HG02852 (cell line): ENCODE results near the gene CARHSP1.
A peak's percentile ranks its signal among the peaks of the same experiment; 100 is the strongest.
"Not testable (repeated sequence)": the region's sequence is repeated elsewhere in the genome, so short reads cannot be mapped to it uniquely, and the experiment has no call there.

Experiments used
- ATAC-seq: cut with Tn5 transposase; IDR thresholded peaks from one replicate; pipeline ENCODE4 v1.9.1; 2021; ENCODE audit warnings: mild to moderate bottlenecking, moderate library complexity; ENCODE audit not compliant: unreplicated experiment

Gene CARHSP1

DNA sequence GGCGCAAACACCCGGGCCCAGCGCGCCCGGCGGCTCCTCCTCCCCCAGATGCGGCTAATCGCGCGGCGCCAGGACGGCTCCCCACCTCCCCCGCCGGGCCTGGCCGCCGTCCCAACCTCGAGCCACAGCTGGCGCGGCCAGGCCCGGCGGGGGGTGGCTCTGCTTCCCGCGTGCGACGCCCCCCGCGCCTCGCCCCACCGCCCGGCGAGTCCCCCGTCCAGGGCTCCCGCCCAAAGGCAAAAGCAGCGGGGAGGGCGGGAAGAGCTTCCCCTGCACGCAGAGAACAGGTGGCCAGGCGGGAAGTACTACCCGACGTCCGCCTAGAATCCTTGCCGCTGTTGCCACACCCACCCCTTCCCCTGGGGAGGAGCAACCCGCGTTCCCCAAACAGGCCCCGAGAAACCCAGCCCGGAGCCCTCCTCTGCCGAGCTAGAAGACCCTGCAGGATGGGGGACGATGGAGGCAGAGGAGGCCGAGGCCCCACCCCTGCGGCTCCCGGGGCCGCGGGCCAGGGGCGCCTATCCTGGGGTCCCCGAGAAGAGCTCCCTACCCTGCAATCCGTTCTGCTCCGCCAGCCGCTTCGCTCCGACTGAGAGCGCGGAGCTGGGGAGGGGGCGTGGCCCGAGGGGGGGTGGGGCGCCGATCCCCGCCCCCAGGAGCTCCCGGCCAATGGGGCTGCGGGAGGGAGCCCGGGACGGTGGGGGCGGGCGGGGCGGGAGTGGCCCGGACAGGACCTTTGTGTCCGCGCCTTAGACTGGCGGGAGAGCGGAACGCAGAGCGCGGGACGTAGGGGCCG, at the start of gene CARHSP1:
Gene CARHSP1 (minus strand): TSS at position 591 of the 796 bp plus-strand sequence. CDS start 9,678 bp downstream, outside the sequence.
- ATAC-seq = peak; percentile 67

DNA sequence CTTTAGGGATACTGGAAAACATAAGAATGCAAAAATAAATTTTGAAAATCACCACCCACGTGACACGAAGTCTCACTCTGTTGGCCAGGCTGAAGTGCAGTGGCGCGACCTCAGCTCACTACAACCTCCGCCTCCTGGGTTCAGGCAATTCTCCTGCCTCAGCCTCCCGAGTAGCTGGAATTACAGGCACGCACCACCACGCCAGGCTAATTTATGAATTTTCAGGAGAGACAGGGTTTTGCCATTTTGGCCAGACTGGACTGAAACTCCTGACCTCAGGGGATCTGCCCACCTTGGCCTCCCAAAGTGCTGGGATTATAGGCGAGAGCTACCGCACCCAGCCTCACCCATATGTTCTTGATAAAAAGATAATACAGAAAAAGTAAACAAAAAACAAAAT, 48.5 kb upstream of the CARHSP1 start:
- ATAC-seq = not testable (repeated sequence)

DNA sequence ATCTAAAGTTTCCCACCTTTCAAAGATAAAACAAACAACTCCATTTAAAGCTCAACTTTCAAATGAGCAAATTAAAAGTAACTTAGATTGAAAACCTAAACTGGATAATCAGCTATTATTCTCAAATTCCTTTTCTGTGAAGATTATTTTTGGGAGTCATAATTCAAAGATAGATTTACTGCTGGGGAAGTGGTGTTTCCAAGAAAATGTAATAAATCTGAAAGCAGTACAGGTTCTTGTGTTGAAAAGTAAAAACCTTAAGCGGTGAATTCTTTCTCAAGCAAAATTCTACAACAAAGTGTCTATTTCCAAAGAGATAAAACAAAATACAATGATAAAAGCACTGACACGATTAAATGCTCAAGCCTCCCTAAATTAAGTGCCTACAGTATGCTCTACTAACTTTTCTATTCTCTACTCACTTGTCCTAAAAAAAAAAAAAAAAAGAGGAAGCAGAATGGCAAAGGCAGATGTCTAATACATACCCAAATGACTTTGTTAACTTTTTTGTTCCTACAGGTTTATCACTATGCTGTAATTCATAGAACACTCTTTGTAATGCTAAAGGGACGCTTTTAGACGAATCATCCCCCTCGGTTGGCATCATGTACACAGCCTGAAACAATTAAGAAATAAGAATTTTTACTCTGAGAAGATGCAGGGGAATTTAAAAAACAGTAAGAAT, 47.9 kb upstream of the CARHSP1 start:
- no peak for ATAC-seq

DNA sequence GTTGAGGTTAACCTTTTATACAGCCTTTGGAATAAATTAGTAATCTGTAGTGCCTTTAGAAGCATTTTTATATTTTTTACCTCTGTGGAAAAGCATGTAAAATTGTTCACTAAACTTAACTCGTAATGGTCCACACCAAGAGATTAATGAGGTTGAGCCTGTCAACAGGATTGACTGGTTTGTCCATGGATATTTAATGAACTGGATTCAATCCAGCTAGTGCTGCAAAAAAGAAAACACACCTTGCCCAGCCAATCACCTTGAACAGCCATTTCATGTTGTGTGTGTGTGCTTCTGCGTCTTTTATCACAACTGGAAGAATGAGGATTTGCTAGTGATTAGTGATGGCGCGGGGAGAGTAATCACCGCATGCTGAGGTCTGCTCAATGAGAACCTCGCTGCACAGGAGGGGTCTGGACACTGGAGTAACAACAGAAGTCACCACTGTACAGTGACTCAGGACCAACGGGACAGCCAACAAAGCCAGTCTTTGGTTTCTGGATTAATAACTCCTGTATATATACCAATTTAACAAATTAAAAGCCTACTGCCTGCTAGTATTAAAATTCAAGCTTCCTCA, 47.0 kb upstream of the CARHSP1 start:
- no peak for ATAC-seq

DNA sequence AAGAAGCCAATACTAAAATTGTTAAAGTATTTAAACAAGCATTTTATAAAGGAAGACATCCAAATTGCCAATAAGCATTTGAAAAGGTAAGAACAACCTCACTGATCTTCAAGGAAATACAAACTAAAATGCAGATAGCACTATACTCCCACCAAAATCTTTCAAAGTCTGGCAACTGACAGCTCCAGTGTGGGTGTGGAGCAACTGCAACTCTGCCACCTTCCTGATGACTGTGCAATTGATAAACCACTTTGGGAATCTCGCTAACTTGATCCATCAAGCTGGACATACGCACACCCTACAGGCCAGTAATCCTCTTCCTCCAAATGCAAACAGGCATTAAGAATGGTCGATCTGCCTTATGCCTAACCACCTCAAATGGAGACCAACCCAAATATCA, 45.3 kb upstream of the CARHSP1 start:
- no peak for ATAC-seq

DNA sequence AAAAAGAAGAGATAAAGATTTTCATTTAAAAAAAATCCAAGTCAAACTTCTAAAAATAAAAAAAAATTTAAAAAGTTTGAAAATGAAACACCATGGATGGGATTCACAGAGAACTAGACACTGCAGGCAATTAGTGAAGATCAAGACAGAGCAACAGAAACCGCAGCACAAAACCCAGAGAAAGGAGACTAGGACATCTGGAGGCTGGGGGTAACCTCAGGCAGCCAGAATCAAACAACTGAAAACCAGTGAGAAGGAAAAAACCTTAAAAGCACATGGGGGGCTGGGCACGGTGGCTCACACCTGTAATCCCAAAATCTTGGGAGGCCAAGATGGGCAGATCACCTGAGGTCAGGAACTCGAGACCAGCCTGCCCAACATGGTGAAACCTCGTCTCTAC, 44.0 kb upstream of the CARHSP1 start:
- ATAC-seq = no peak

DNA sequence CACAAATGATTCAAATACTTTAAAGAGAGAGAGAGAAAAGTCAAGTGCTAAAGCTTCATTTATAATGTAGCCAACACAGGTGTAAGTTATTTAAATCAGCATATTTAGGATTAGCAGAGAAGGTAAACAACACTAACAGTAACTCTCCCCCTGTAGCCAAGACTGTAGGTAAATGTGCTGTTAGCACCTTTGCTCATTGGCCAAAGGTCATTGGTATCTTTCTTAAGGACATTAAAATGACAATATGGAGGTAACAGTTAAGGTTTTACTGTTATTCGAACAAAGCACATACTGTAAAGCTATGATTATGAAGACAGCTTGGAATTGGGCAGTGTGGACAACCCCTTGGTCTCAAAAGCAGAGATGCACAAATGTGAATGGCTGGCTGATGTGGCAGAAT, 42.0 kb upstream of the CARHSP1 start:
- no peak for ATAC-seq

DNA sequence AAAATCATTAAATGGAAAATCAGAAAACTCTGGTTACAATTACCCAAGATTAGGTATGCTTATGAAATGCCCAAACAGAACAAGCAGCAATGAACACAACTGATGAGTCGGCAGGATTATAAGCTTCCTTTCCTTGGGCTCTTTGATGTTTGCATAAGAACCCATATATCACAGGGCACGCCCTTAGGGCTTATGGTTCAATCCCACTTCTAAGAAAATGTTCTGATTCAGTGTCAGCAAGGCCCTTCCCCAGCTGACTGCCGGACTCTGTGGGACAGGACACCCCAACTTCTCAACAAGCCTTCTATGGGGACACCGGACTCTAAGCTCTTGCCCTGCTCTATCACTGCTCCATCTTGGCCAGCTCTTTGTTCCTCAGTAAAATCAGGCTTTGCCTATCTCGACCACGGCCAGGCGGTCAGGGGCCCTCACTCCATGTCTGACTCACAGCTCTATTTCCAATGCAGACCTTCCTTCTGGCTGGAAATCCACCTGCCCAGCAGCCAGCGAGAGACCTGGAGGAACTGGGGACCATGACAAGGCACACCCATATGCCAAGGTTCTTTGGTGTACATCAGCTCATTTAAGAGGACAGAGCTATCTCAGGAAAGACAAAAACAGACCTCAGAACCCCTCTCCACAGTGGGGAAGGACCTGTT, 40.1 kb upstream of the CARHSP1 start:
- ATAC-seq = no peak

DNA sequence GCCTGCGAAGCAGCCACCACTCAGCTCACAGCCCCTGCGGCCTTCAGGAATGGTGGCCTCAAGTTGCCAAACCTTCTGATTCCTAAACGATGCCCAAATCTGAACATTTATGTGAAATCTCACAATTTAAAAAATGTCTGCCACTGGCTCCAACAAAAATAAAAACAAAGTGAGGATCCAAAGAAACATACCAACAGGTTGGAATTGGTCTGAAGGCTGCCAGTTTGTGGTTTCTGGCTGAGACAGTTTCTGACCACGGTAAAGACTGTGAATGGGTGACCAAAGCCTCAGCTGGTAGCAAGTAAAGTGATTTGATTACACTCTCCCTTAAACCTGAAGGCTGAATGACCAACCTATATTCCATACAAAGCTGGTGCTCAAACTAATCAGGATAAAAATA, 38.3 kb upstream of the CARHSP1 start:
- no peak for ATAC-seq

DNA sequence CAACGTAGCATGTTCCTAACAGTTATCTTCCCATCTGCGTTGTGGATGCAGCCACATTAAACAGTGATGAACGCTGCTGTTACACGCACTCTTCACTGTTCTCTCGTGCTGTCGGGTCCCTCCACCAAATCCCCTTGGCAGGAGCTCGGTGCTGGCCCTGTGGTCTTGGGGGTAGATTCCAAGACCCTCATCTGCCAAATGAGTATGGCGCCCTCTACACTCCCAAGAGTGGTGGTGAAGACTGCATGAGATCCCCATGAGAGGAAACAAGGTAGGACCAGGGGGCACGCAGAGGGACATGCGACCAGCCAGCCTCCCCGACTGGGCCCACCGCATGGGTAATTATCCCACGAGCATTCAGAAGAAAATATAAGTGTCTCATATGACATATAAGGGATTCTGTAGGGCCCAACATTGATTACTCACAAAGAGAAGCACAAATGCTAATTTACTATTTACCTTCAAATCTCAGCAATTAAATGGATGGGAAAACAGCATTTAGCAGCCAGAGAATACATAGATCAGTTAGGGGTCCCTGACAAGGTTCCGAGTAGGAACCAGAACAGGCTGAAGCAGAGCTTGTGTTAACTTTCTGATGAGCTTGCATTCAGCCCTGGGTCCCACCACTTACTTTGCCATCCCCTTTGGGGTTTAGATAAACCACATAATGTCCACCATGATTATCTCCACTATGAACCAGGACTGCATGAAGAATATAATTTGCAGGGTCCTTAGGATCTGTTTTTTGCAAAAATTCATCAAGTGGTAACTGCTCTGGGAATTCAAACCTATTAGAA, 37.2 kb upstream of the CARHSP1 start:
- no peak for ATAC-seq

DNA sequence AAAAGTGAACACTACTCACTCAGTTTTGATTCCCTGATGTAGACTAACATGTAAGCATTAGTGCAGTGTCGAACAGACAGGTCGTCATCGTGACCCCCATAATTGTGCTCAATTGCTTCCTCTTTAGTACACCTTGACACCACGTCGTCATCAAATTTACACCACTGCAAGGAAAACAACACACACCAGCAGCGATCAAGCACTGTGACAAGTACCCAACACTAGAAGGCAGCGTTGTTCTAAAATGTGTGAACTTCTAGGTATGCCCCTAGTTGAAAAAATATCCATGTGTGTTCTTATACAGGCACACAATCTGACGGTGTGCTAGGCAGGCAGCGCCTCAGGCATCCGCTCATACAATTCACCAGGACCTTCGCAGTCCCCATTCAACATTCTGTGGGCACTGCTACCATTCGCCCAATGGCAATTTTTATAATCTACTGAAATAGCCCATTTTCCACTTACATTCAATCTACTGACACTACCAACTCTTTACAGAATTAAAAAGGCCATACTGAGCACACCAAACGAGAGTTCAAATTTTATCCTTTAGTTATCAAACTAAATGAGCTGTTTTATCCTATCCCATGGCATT, 36.5 kb upstream of the CARHSP1 start:
- no peak for ATAC-seq

DNA sequence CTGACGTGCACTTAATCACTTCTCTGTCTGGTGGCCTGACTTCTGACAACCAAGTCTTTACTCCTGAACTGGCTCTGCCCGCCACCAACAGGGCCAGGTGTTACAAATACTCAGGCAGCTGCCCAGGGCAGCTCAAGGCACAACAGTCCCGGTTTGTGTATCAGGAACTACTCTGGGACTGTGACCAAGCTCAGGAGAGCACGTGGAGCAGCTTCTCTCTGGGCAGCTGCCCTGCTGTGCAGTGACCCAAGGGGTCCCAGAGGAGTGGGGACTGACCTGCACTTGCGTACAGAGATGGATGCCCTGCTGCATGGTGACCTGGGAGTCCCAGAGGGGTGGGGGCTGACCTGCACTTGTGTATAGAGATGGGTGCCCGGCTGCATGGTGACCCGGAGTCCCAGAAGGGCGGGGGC, 35.2 kb upstream of the CARHSP1 start:
- no peak for ATAC-seq

DNA sequence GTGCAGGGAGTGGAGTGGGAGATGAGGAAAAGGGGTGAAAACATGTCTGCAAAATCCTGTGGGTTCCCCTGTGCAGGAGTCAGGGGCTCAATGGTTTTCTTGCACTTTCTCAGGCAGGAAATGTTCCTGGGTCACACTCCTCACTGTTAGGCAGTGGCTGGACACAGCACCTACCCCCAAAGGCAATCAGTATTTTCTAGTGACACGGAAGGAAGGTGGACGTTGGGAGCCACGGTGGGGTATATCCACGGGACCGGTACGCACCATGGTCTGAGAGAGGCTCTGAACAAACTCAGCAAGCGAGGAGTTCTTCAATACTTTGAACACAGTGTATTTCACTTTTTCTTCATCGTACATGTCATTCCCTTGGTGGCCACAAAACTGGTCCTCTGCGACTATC, 34.2 kb upstream of the CARHSP1 start:
- ATAC-seq = no peak

DNA sequence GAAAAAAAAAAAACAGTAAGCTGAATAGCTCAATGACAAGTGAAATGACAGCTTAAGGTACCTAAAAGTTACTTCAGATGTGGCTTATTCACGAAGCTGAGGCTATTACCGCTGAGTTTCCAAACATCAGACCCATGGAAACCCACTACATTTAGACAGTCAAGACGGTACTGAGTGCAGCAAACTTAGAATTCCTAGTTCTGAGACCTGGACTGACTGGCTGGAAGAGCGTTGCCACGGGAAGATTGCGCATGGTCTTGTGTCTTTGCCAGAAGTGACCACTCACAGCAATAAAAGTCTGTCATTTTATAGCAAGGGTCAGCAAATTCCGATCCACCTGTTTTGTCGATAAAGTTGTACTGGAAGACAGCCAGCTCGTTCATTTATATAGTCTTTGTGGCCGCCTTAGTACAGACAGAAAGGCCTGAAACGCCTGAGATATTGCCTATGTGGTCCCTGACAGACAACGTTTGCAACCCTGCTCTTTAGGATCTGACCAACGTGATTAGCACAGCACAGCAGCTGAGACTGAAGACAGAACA, 32.6 kb upstream of the CARHSP1 start:
- no peak for ATAC-seq

DNA sequence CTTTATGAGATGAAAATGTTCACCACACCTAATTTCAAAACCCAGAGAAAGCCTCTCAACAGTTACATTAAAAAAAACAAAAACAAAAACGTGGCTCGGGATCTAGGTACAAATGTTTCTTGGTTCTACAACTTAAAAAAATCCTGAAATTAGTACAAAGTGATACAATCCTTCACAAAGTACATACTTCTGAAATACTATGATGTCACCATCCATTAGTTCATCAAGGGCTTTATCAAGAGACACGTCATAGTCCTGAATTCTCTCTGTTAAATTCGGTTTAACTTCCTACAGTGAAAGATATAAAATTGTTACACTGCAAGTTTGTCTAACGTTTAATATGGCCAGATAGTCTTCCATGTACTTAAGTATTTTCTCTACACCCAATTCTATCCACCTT, 31.5 kb upstream of the CARHSP1 start:
- ATAC-seq = no peak

DNA sequence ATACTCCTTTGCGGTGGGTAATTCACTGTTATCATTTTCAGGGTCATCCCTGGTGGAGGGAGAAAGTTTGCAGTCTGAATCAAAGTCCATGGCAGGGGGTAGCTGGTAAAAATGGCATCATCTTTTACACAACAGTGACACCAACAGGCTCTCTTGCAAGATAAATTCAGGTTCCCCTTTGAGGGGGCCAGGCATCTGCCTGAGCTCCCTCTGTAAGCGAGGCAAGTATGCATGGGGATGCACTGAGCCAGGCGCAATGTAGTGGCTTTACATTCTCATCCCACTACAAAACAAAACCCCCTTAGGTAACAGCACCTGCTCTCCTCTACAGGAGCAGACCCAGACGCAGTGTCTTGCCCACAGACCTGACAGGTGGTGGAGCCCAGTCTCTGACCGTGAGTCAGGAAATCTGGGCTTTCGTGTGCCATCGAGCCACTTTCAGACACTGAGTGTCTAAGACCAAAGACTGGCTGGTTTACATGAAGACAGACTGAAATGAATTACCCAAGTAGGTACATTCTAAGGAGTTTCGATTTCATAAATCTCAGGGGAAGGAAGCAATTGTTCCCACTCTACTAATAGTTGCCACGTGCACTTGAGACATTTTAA, 31.0 kb upstream of the CARHSP1 start:
- no peak for ATAC-seq

DNA sequence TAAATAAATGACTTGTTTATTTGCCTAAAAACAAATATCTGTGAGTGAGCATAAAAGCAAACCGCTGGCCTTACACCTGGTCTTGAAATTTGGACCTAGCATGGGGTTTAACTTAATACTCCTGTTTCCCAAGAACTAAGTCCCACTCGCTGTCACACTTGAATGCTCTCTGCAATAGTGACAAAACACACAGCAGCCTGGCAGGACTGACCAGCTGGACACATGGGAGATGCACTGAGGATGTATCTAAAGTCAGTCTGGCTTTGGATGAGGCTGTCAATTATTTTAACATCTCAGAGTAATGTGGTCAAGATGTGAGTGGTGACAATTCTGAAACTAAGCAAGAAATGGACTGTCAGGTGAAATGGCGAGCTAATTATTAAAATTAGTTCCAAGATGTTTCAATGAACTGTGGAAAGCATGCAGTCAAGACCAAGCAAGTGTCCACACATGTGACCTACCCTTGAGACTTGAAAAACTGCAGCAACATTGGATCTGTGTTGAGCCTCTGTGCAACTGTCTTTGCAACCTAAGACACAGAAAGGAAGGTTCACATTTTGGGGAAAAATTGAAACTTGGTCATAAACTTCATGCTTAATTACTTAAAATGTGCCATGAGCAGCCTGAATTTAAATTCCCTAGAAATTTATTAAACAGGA, 30.0 kb upstream of the CARHSP1 start:
- no peak for ATAC-seq

DNA sequence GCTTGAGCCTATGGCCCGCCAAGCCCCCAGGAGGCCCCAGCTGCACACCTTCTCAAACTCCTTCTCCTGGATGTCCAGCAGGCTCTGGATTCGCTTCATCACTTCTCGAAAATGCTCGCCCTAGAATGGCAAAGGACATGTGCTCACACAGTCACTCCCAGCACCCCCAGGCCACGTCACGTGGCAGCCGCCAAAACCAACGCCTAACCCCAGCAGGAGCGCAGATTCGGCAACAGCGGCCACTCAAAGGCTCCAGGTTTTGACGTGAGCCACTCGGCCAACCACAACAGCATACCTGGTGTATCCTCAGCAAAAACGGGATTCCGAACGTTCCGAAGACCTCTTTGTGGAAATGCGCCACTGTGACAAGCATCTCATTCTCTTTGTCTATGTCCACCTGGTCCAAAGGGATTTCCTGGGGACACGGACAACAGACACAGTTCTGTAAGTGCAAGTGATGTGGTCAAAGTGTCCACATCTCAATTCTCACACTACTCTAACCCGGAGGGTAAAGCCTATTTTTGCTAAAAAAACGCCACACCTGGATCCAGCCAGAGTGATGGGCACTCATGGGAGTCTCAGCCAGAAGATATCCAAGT, 26.0 kb upstream of the CARHSP1 start:
- no peak for ATAC-seq
